ENCODE measurements around the gene FLOT1. TPM values are rescaled to one million over a fixed set of nuclear protein-coding genes. Genes with fewer than 3 reads are reported as not detected.
"Not testable (repeated sequence)": the region's sequence is repeated elsewhere in the genome, so short reads cannot be mapped to it uniquely, and the experiment has no call there.

FLOT1 gene
- total RNA-seq, 1 experiment from 2014 or later = 213 TPM

- not testable (repeated sequence) for DNase-seq (ENCODE audit: low spot score)
Measured at GRCh38 chr6:30723159-30723842, 19.2 kb downstream of the FLOT1 start.

GRCh38 chr6:30722280-30723112 is 20.0 kb downstream of the FLOT1 start:
- DNase-seq (ENCODE audit: low spot score) = peak; percentile 74

GRCh38 chr6:30722025-30722279 is 20.5 kb downstream of the FLOT1 start:
- not testable (repeated sequence) for DNase-seq (ENCODE audit: low spot score)

- DNase-seq (ENCODE audit: low spot score) = peak; percentile 75
Measured at GRCh38 chr6:30721198-30722024, 21.1 kb downstream of the FLOT1 start.

GRCh38 chr6:30720738-30721197 is 21.7 kb downstream of the FLOT1 start:
- peak; percentile 49 for DNase-seq (ENCODE audit: low spot score)

GRCh38 chr6:30719791-30720737 is 22.4 kb downstream of the FLOT1 start, which contains the start of gene TUBB:
Gene TUBB (plus strand): TSS chr6:30720352. CDS start chr6:30720507, 155 bp downstream.
- DNase-seq (ENCODE audit: low spot score) = peak; percentile 98

GRCh38 chr6:30719356-30719755 is 23.1 kb downstream of the FLOT1 start:
- DNase-seq (ENCODE audit: low spot score) = no peak

- DNase-seq (ENCODE audit: low spot score) = not testable (repeated sequence)
Measured at GRCh38 chr6:30717845-30718720, 24.4 kb downstream of the FLOT1 start.

- peak; percentile 100 for DNase-seq (ENCODE audit: low spot score)
Measured at GRCh38 chr6:30717129-30717844, 25.2 kb downstream of the FLOT1 start, which contains the start of gene MDC1. Gene MDC1 (minus strand): TSS chr6:30717281. CDS start chr6:30715175, 2,106 bp downstream.

- DNase-seq (ENCODE audit: low spot score) = no peak
Measured at GRCh38 chr6:30716879-30717128, 25.7 kb downstream of the FLOT1 start.

- no peak for DNase-seq (ENCODE audit: low spot score)
Measured at GRCh38 chr6:30714263-30714662, 28.2 kb downstream of the FLOT1 start.

GRCh38 chr6:30712441-30712945 is 30.0 kb downstream of the FLOT1 start:
- DNase-seq (ENCODE audit: low spot score) = no peak

- DNase-seq (ENCODE audit: low spot score) = no peak
Measured at GRCh38 chr6:30711758-30712380, 30.6 kb downstream of the FLOT1 start.

GRCh38 chr6:30709101-30709868 is 33.2 kb downstream of the FLOT1 start:
- no peak for DNase-seq (ENCODE audit: low spot score)

GRCh38 chr6:30707281-30707850 is 35.1 kb downstream of the FLOT1 start:
- peak; percentile 40 for DNase-seq (ENCODE audit: low spot score)

GRCh38 chr6:30705620-30706019 is 36.9 kb downstream of the FLOT1 start:
- no peak for DNase-seq (ENCODE audit: low spot score)

- DNase-seq (ENCODE audit: low spot score) = no peak
Measured at GRCh38 chr6:30703821-30704220, 38.7 kb downstream of the FLOT1 start.

- DNase-seq (ENCODE audit: low spot score) = no peak
Measured at GRCh38 chr6:30703011-30703410, 39.5 kb downstream of the FLOT1 start.
